Hematopoietic multipotent progenitor cell treated with erythropoietin and hydrocortisone succinate and interleukin-3 and kit ligand, for 8 days (in vitro differentiated cells): ENCODE results near the gene MAP3K10.
"Not testable (repeated sequence)": the region's sequence is repeated elsewhere in the genome, so short reads cannot be mapped to it uniquely, and the experiment has no call there.

Experiments used
- DNase-seq: peaks from one replicate; pipeline ENCODE4 v3.0.0-alpha.2; 2015

The MAP3K10 gene

DNA sequence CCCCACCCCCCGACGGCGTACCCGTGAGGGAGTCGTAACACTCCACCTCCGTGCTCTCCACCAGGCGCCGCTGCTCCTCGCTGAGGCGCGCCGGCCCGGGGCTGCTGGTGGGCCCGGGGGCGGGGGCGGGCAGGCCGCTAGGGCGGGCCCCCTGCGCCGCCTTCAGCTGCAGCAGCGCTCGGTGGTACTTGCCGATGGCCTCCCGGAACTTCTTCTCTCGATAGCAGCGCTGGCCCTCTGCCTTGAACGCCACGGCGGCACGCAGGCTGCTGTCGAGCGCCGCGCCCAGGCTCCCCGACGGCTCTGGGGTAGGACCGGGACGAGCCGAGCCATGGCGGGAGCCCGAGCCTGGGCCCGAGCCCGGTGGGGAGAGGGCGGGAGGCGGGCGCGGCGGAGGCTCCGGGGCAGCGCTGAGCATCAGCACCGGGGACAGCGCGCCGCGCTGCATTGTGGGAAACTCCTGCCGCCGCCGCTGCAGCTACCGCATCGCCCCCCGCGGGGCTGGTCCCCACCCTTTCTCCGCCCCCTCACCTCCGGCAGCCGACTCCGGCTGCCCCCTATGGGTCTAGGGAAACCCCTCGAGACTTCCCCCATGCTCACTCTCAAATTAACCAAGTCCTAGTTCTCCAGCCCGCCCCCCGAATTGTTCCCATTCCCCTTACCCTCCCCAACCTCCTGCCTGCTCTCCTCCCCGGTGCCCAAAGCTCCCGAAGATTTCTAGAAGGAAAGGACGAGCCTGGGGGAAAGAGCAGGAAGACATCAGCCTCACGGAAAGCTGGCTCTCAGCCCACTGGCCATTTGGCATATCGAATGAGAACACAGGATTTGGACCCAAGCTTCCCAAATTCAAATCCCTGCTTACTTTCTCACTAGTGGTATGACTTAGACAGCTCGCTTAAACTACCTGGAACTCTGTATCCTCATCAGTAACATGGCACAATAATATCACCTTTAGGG is 27.0 kb downstream of the MAP3K10 start, which contains the start of gene TTC9B:
Gene TTC9B, minus strand, starts transcription at position 451 of the 957 bp plus-strand sequence. Its CDS starts 3 bp downstream, at position 448.
- no peak for DNase-seq

DNA sequence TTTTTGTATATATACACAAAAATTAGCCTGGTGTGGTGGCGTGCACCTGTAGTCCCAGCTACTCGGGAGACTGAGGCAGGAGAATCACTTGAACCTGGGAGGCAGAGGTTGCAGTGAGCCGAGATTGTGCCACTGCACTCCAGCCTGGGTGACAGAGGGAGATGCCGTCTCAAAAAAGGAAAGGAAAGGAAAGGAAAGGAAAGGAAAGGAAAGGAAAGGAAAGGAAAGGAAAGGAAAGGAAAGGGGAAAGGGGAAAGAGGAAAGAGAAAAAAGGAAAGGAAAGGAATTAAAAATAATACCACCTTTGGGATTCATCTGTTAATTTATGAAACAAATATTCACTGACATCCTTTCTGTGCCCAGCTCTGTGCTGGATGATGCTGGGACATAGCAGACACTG is 27.8 kb downstream of the MAP3K10 start:
- not testable (repeated sequence) for DNase-seq

DNA sequence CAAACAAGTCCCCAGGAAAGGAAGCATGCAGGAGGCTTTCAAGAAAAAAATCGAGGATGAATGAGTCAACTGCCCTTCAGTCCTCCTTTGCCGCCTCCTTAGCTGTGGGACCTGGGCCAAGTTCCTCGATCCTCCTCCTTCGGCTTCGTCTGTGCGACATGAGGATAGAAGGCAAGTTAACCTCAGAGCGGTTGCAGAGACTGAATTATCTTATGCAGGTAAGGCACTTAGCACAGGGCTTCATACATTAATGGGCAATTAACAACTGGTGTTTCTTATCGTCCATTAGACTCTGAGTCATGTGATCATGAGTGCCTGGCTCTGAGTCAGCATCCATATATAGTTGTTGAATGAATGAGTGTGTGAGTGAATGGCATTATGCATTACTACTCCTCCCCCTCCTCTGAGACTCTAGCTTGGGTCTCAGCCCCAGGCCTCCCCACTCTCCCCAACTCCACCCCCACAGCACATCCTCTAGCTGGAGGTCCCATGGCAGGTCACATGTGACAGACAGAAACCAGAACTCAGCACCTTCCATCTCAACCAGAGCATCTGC is 28.6 kb downstream of the MAP3K10 start:
- DNase-seq, result peak; percentile 66

DNA sequence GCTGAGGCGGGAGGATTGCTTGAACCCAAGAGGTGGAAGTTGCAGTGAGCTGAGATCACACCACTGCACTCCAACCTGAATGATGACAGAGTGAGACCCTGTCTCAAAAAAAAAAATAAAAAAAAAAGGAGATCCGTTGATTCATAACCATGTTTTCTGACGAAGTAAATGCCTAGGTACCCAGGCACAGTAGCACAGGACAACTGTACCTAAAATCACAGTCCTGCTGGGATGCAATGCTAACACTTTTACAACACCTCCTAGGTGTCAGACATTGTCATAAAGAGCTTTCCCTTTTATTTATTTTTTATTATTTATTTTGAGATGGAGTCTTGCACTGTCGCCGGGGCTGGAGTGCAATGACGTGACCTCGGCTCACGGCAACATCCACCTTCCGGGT is 29.4 kb downstream of the MAP3K10 start:
- no peak for DNase-seq

DNA sequence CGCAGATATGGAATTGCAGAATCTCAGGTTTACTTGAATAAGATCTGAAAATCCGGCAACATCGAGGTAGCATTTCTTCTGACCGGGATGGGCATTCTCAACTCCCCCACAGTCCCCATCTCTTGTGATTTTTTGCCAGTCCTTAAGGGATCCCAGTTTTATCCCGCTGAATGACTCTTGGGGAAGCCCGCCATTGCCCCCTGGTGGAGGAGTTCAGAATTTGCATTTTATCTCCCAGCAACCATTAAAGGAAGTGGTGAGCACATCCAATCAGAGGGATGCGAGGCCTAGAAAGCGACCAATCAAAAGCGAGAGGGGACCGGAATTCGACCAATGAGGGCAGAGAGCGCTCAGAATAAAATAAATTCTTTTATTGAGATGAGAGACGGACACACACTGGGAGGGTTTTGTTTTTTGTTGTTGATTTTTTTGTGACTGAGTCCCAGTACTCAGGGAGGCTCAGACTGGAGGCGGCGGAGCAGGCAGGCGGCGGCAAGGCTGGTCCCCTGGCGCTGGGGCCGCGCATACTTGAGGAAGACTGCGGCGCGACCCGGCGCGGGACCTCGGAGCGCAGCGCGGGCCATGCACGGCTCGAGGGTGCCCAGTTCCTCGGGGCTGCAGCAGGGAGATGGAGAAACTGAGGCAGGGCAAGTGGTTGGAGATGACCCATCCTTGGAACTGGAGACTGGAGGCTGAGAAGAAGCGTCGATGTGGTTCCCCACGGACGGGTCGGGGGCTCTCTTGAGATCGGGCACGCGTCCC is 30.8 kb downstream of the MAP3K10 start:
- DNase-seq, result peak; percentile 89

DNA sequence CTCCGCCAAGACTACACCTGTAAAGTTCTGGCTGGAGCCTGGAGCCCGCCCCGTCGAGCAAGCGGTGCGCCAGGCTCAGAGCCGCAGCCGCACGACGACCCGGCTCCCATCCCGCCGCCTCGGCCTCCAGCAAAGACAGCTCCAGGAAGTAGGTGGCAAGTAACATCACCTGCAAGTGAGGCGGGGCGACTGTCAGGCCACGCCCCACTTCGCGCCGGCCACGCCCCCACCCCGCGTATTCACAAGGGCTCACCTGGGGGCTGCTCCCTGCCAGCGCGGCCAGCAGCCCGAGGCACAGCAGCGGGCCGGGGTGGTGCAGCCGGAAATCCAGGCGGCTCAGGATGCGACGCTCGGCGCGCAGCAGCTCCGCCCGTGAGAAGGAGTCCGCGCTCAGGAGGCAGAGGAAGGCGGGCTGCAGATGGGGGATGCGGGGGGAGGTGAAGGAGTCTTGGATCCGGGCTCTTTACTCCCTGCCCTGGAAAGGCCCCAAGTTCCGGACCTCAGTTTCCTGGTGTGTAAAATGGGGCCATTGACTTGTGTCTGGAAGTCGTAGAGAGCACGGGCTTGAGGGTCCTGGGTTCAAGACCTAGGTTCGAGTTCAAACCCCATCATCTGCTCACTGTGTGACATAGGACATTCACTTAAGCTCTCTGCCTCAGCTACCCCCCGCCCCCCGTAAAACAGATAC is 32.1 kb downstream of the MAP3K10 start:
- DNase-seq, result no peak

DNA sequence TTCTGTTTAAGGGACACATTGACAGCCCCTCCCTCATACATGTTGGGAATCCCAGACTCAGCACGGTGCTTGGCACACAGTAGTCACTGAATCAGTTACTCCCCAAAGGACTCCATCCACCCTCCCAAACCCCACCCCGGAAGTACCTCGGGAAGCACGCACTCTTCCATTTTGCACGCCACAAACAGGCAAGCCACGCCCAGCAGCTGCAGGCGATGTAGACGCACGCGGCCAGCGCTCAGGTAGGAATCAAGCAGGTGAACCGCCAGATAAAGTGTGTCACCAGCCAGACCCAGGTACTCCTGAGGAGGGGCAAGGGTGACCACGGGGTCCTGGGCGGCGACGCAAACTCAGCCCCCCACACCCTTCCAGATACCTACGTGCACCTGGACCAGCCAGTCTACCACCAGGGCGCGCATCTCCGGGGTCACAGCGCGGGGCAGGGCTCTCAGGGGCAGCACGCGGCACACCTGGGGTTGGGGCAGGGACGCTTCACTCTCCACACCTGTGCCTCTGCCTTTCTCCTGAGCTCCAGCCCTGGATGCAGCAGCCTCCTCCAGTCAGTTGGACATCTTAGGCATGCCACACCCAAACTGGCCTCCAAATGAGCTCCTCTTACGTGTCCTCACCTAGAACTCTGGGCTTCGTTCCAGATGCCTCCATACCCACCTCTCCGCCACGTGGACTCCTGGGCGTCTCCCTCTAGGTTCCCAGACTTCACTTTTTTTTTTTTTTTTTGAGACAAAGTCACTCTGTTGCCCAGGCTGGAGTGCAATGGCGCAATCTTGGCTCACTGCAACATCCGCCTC is 33.3 kb downstream of the MAP3K10 start:
- DNase-seq, result no peak

DNA sequence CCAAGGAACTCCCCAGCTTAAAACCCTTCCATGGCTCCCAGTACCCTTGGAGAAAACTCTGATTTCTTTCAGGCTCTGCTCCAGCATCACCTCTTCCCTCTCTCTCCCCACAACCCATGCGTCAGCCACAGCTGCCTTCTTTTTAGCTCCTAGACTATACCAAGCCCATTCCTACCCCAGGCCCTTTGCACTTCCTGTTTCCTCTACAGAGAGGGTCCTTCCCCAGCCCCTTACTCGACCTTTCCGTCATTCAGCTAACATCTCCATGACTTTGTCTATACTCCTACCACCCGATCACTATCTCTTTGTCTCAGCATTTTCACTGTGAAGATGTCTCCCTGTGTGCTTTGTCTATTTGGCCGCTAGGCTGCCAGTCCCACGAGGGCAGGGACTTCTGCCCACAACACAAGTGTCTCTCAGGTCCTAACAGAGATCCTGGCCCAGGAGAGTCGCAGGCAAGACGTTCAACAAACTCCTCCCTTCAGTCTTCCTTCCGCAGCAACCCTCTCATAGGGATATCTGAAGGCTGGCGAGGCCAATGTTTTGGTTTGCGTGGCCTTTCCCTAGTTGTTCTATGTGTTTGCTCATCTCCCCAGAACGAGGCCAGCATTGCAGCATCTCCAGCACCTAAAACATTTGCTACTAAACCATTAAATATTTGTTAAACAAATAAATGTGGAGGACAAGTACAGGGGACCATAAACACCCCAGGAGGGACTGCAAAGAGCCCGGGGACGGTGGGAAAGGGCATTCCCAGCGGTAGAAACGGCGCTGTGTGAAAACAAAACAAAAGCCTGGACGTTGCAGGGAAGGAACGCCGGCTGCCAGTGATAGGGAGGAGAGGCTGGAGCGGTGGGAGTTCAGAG is 34.4 kb downstream of the MAP3K10 start:
- no peak for DNase-seq

DNA sequence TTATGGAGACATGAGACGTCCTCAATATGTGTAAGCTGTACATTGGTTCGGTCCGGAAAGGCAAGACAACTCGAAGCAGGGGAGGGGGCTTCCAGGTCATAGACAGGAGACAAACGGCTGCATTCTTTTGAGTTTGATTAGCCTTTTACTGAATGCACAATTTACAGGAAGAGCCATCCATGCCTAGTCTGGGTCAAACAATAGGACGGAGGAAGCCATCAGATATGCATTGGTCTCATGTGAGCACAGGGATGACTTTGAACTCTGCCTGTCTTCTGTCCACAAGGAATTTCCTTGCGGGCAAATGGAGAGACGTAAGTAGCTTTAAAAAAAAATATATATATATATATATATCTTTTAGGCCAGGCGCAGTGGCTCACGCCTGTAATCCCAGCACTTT is 37.1 kb downstream of the MAP3K10 start:
- DNase-seq, result no peak

DNA sequence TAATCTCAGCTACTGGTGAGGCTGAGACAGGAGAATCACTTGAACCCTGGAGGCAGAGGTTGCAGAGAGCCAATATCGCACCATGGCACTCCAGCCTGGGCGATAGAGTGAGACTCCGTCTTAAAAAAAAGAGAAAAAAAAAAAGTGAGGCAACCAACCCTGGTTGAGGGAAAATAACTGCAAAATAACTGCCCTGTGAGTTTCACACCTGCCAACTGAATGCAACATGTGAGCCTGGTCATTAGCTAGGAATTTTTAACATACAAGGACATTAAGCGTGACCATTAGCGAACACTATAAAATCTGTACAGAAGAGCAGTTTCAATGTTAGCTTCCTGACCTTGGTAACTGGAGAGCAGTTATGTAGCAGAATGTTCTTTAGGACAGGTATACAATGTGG is 37.6 kb downstream of the MAP3K10 start:
- DNase-seq, result no peak

DNA sequence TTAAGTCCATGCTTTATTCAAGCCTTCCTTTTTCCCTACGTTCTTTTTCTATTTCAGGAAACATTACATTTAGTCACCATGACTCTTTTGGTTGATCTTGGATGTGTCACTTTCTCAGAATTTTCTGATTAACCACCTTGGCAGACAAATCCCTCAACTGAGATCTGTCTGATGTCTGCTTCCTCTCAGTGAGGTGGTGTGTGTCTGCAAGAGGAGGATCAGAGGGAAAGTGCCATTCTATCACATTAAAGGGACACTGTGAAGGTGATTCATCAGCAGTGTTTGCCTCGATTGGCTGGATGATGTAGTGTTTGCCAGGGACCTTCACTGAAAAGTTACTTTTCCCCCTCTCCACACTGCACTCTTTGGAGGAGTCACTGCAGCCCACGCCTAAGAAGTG is 38.3 kb downstream of the MAP3K10 start:
- no peak for DNase-seq

DNA sequence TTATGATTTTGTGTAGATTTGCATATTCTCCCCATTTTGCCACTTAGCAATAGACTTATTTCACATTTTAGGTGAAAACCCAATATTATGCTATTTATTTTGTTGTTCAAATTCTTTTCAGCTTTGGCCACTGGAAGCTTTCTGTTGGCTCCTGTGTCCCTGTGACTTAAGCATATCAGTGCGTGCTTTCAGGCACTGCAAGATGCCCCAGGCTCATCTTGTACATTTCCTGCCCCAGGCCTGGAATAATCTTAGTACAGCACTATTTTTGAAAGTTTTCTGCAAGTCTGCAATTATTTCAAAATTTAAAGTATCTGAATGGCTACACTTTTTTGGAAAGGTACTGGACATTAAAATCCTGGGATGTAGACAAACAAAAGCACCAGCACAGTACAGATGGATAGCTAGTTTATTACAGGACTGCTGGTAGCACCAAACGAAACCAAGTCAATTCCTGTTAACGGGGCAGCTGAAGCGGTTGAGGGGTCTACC is 38.7 kb downstream of the MAP3K10 start:
- no peak for DNase-seq

DNA sequence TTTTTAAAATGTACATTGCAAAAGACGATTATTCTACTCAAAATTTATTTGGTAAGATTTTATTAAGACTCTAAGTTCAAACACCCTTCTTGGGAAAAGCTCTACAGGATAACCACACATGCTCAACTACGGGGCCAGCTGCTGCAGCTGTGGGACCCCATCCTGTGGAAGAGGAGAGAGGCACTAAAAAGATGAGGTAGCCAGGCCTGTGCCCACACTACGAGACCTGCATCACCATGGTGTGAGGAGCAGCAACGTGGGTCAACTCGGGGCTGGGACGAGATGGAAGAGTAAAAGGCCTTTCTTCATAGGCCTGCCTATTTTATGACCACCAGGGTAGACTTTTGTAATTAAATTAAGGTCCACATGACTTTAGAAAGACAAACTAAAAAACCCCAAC is 39.8 kb downstream of the MAP3K10 start:
- DNase-seq, result no peak

DNA sequence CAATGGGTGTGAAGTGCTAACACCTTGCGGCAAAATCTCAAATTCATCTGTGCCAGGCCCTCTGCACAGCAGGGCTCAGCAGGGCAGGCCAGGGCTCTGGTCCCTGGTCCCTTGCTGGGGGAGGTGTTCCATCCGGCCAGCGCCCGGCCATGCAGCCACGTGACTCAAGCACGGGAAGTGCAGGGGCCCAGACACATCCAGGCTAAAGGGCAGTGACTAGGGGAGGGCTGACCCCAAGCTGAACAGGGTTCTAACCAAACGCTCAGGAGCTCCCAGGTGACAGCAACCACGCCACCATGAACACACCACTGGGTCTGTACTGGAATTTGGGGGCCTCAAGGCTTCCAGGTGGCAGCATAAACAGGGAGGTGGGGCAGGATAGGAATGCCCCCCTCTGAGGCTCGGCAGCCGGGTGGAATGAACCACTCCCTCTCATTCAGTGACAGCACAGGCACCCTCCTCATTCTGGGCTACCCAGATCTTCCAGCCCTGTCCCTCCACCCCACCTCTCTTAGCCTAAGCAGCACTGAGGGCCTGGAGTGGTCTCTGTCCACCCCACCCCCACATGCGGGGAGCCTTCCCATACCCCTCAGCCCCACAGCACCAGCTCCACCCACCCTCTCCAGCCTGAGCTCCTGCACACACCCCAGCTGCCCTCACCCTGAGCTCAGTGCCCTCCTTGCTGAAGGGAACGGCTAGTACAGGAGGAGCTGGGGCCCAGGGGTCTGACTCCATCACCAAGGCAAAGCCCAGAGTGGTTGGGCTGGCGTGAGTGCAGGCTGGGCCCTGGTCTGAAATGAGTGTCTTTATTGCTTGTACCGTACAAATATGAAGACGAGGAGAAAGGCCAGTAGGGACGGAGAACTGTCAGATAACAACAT is 40.6 kb downstream of the MAP3K10 start:
- DNase-seq, result no peak

DNA sequence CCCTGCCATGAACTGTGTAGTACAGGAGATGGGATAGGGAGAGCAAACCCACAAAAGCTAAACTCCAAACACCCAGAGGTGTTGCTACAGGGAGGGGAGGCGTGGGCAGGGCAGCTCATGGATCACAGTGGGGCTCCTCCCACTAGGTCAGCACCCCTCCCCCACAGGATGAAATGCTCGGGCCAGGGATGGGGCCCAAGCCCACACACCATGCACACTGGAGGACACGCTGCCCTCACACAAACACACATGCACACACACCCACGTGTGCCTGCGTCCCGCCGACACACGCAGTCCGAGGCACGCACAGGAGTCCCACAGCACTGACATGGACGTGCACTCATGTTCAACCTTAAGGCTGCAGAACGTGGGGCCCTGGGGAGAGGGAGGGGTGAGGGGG is 41.3 kb downstream of the MAP3K10 start:
- DNase-seq, result no peak

DNA sequence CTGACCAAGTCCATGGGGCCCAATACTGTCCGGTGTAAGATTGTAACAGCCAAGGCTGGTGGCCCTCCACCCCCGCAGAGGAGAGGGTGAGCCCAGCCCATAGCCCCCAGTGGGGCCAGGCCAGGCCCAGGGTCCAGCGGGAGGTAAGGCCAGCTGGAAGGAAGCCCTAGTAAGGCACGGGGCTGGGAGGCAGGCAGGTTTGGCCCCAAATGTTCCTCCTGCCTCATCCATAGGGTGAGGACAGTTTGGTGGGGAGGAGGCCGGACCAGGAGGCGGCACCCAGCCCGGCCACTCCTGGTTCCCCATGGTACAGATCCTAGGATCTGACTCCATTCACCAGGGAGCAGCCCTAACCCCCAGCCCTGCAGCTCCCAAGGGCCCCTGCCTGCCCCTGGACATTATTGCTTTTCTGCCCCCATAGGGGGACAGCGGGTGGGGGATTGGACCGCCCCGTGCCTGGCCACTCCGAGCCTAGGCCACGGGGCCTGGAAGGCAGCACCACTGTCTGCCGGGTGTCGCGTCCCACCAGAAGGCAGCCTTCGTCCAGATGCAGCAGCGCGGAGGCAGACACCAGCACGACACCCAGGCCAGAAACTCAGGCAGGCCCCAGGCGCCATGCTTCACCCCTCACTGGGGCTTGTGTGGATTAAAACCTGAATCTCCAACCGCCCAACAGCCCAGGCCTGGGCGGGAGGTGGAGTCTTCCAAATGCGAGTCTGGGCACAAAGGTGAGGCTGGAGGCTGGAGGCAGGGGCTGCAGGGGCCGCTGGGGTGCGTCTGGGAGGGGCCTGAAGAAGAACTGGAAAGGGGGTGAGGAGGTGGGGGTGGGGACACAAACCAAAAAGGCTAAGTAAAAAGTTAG is 42.0 kb downstream of the MAP3K10 start:
- DNase-seq, result no peak

DNA sequence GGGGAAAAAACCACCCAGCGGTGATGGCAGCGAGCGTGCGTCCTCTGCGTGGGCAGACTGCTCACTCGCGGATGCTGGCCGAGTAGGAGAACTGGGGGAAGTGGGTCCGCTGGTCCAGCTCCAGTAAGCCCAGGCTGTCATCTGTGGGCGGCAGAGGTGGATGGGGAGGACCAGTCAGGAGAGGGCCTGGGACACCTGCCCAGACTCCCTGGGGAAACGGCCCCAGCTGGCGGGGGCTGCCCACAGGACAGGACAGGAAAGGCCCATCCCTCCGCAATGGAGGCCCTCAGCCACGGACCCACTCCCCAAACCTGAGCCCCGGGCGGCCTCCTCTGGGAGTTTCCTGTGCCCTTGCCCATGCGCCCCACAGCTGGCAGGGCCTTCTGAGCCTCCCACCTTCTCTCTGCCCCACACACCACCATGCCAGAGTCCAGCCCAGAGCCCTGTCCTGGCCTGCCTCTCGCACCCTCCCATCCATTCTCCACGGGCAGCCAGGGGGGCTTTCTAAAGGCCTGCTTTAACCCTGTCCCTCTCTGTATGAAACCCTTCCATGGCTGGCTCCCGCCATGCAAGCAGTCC is 42.7 kb downstream of the MAP3K10 start:
- DNase-seq, result no peak
